ENCODE data around the gene GRIFIN. TPM values are rescaled to one million over a fixed set of nuclear protein-coding genes. Genes with fewer than 3 reads are reported as not detected.

GRIFIN gene
- total and polyA plus RNA-seq, 12 donors = not detected

DNA sequence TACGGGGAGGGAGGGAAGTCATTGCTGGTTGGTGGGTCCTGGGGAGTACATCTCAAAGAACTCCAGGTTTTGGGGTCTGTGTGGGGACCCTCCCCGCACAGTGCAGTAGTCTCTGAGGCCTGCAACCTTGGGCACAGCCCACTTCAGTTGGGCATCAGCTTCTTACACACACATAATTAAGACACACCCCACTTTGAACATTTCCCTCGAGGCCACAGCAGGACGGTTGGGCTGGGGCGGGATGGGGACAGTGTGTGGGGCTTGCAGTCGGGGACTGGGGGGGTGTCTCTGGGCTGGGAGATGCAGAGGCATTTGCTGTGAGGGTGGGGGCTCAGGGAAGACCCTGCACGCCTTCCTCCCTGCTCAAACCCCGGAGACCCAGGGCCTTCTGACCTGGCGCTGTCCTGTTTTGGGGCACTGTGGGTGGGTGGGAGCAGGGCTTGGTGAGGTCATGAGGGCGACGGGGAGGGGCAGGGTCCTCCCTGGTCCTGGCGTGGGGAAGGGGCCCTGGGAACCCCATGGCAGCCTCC, 44.6 kb upstream of the GRIFIN start:
- ATAC-seq = no peak
- WGBS, 2 donors = 18 to 20% methylated on average over 12 of the region's 12 CpGs
- H3K27ac ChIP-seq = peak overlapping the region in 9 of 10 donors; percentile 39 to 87 (median 79)
- TF ChIP-seq, protein P1, sequence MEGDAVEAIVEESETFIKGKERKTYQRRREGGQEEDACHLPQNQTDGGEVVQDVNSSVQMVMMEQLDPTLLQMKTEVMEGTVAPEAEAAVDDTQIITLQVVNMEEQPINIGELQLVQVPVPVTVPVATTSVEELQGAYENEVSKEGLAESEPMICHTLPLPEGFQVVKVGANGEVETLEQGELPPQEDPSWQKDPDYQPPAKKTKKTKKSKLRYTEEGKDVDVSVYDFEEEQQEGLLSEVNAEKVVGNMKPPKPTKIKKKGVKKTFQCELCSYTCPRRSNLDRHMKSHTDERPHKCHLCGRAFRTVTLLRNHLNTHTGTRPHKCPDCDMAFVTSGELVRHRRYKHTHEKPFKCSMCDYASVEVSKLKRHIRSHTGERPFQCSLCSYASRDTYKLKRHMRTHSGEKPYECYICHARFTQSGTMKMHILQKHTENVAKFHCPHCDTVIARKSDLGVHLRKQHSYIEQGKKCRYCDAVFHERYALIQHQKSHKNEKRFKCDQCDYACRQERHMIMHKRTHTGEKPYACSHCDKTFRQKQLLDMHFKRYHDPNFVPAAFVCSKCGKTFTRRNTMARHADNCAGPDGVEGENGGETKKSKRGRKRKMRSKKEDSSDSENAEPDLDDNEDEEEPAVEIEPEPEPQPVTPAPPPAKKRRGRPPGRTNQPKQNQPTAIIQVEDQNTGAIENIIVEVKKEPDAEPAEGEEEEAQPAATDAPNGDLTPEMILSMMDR (IDR thresholded peaks at IDR 0.05) = no peak
- no peak for DNase-seq
- peaks cover 27 to 88% (median 59%) of the 10 kb centered on the region in 9 donors for H3K4me1 ChIP-seq
- H3K36me3 ChIP-seq = peaks cover 0 to 13% (median 4%) of the 10 kb centered on the region in 9 donors
- intact Hi-C loops (cut with DNase I) = loop anchor here in 4 of 10 donors (5.0 kb wide), 4 partner anchors 34 to 49 kb away; partner anchors contain the start of genes GRIFIN (in 2 of the 4), BRAT1 (in 1 of the 4) and IQCE (in 1 of the 4)
- H3K9me3 ChIP-seq = no peaks in the 10 kb centered on the region
- peak overlapping the region; percentile 33 to 82 (median 66) for H3K4me3 ChIP-seq
- peaks cover 0 to 30% (median 6%) of the 10 kb centered on the region in 7 donors for H3K27me3 ChIP-seq

DNA sequence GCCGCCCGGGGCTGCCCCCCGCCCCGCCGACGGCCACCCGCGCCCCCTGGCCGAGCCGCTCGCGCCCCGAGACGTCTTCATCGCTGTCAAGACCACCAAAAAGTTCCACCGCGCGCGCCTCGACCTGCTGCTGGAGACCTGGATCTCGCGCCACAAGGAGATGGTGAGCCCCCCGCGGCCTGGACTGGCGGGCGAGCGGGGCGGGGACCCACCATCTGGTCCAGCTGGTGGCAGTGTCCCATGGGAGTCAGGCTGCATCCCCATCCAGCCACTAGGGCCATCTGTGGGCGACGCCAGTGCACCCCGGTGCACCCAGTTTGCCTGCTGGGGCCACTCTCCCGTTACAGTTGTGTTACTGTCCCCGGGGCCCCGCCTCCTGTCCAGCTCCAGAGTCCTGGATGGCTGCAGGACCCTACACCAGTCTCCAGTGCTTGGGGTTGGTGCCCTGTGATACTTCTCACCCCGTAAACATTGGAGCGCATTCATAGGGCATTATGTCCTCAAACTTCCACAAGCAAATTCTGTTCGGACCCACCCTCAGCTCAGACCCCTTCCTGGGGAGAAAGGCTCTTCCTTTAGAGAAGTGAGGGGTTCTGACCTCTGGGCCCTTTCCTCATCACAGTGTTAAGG, 44.0 kb upstream of the GRIFIN start:
- intact Hi-C loops (cut with DNase I) = loop anchor here in 4 of 10 donors (5.0 kb wide), 4 partner anchors 33 to 48 kb away; partner anchors contain the start of genes GRIFIN (in 2 of the 4), BRAT1 (in 1 of the 4) and IQCE (in 1 of the 4)
- peak overlapping the region in 7 of 10 donors; percentile 11 to 87 (median 58) for H3K27ac ChIP-seq
- no peak for DNase-seq
- H3K4me3 ChIP-seq = peak overlapping the region; percentile 33 to 82 (median 66)
- H3K9me3 ChIP-seq = no peaks in the 10 kb centered on the region
- peaks cover 27 to 82% (median 59%) of the 10 kb centered on the region in 9 donors for H3K4me1 ChIP-seq
- H3K27me3 ChIP-seq = peaks cover 0 to 30% (median 6%) of the 10 kb centered on the region in 7 donors
- no peak for ATAC-seq
- TF ChIP-seq, protein P1 (IDR thresholded peaks at IDR 0.05) = peak in 1 of 9 donors; percentile 4
- 3% methylated on average over 31 to 37 of the region's 37 CpGs for WGBS, 2 donors
- peaks cover 0 to 7% (median 2%) of the 10 kb centered on the region in 9 donors for H3K36me3 ChIP-seq

DNA sequence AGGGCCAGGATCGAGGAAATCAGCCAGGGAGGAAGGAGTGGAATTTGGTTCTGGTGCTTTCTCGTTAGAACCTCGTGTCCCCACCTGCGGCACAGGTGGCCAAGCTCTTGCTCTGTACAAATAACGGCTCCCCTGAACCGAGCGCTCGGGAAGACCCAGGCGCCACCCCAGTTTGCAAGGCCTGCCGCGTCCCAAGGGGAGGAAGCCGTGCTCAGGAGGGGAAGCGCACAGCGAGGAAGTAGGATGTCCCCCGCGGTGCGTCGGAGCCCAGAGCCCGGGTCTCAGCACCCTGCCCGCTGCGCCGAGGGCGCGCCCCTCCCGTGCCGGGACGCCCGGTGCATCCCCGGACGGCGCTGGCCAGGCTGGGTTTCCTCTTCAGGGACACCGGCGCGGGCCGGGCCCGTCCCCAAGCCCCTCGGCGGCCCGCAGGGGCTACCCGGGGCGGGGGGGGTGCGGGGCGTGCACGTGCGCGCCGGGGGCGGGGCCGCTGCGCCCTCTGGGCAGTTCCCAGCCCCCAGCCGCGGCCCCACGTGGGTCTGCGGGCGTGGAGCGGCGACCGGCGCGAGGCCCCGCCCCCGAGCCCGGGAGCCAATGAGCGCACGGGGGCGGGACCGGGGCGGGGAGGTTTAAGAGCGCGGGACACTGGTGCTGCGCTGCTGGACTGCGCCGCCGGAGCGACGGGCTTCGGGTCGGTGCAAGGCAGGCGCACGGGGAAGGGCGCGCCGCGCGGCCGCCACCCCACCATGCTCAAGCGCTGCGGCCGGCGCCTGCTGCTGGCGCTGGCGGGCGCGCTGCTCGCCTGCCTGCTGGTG, 43.1 kb upstream of the GRIFIN start, which contains the start of gene LFNG:
TSS of gene LFNG (plus strand) at position 656 of the 812 bp plus-strand sequence. CDS start at position 744, 88 bp downstream.
- Histone ChIP-seq H3K27me3 (peaks cover 0 to 30% (median 6%) of the 10 kb centered on the region in 7 donors), H3K4me1 (peaks cover 20 to 73% (median 54%) of the 10 kb centered on the region in 9 donors), H3K9me3 (no peaks in the 10 kb centered on the region), H3K36me3 (no peaks in the 10 kb centered on the region), H3K4me3 (peak within 1 kb of the TSS; percentile 33 to 82 (median 66)), H3K27ac (peak within 1 kb of the TSS in 9 of 10 donors; percentile 11 to 87 (median 62))
- DNase-seq = peak; percentile 86 to 89
- 0 to 1% methylated on average over 94 to 95 of the region's 95 CpGs for WGBS, 2 donors
- ATAC-seq = peak; percentile 72 to 92 (median 84)
- TF ChIP-seq, protein P1 (IDR thresholded peaks at IDR 0.05) = peak in 1 of 9 donors; percentile 10
- intact Hi-C loops (cut with DNase I) = loop anchor here in 2 of 10 donors (5.0 kb wide), 2 partner anchors 37 to 42 kb away; partner anchors contain the start of gene GRIFIN (in 1 of the 2)

Data from heart right ventricle (tissue), 16 donors.